SK-MEL-5 (cell line): Measurements from ENCODE around the gene CELF2. TPM values are rescaled to one million over a fixed set of nuclear protein-coding genes. Genes with fewer than 3 reads are reported as not detected.
"Not testable (repeated sequence)": the region's sequence is repeated elsewhere in the genome, so short reads cannot be mapped to it uniquely, and the experiment has no call there.

ENCODE experiments used
- DNase-seq: peaks from one replicate; pipeline ENCODE4 v3.0.0-alpha.2; 2016; ENCODE audit warnings: low read depth, low spot score
- in situ Hi-C: cut with HindIII; loops from 2 replicates; pipeline ENCODE4 v1.10.0; 2016; ENCODE audit warnings: low sequenced_read_pairs, high pct_unique_total_duplicates, low pct_unique_long_range_greater_than_20kb
- total RNA-seq: library from RNA; depleted of rRNA; stranded (reverse); fragments of >200 nt; shearing (Covaris generic); gene quantifications from 2 replicates; pipeline ENCODE4 v1.2.3, GENCODE V29; 2014

CELF2 gene
- total RNA-seq, 1 experiment from 2014 or later, result 8.1 TPM

DNA sequence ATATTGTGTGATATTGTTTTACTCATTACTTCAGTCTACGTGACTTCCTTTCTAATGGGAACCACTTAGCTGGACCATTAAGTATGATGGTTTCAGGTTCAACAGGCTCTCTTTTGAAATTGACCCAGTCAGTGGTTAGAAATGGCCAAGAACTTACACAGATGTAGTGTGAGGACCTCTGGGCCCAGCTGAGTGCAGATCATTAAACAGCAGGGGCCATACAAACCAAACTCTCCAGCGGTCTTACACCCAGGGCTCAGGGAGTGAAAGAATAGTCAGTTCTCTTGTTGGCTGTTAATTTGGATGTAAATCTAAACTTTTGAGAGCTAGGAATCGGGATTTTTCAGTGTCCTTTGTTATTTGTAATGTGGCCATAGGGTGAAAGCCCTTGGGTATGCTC, 107.3 kb downstream of the CELF2 start:
- in situ Hi-C loops, result no loop called here
- DNase-seq, result no peak

- in situ Hi-C loops, DNase-seq: not testable (repeated sequence)
Observed at GRCh38 chr10:11127017-11127416, 109.3 kb downstream of the CELF2 start.

DNA sequence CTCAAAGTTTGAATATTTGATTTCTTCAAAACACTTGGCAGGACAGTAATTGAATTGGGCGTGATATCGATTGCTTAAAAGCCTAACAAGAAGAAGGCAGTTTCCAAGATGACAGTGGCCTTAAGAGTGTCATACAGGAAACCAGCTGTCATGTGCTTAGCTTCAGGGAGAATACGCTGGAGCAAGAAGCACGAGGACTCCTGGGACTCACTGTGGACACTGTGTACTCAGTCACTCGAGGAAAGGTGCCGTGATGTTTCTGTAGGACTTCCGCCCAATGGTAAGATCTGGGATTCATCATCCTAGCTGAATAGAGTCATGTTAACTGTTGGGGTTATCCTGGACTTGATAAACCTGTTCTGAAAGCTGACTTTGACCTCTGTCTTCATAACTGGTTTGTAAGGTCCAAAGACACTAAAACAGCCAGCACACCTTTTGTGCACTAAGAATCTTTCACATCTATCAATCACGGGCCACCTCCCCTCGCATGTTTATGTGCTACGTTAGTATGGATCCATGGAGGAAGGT, 113.5 kb downstream of the CELF2 start:
- DNase-seq, result no peak
- in situ Hi-C loops, result no loop called here

DNA sequence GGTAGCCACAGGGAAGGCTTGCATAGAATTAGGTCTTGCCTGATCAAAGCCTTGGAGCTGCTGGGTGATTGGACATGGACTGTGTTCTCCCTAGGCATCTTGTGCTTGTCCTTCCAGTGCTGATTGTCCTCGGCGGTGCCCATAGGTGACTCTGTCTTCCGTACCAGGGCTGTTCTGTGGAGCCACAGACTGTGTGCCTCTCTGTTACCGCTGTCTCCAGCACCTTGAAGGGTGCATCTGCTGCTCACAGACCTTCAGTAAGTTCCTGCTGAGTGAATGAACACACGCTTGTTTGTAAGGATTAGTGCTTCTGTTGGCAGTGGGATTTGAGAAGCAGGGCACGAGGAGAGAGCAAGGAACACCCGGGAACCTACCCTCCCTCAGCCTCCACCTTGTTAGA, 116.7 kb downstream of the CELF2 start:
- no peak for DNase-seq
- in situ Hi-C loops, result no loop called here

GRCh38 chr10:11135709-11136108, 118.0 kb downstream of the CELF2 start:
- in situ Hi-C loops, result no loop called here
- no peak for DNase-seq

DNA sequence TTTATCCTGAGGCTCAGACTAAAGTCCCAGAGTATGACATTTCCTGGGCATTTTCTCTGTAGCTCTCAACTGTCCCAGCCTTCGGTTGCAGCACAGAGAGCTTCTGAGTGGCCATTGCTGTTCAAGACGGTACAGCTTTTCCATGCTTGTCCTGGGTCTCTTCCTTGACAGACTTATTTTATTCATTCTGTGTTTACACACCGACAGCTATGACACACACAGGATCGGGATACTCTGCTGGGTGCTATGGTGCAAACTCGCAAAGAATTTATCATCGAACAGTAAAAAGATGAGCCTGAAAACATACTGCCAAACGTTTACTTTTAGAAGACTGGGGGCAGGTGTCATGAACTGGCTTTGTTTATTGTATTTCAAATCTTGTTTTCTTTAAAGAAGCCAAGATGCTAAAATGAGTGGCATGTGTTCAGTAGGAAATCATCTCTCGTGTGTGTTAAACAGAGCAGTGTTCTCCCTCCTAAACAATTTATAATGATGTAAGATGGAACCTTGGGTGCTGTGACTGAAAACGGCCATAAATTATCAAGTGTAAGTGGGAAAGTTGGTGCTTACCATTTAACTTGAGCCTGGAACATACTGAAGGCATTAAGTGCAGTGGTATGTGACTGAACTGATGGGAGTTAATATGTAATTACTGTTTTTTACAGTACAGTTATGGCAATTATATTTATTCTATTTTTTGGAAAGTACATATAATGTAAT, 120.8 kb downstream of the CELF2 start:
- no peak for DNase-seq
- in situ Hi-C loops, result no loop called here

- in situ Hi-C loops, result no loop called here
Observed at GRCh38 chr10:11140963-11141362, 123.3 kb downstream of the CELF2 start.

GRCh38 chr10:11141571-11142091, 124.0 kb downstream of the CELF2 start:
- no peak for DNase-seq
- in situ Hi-C loops, result no loop called here

More at GRCh38 chr10:11140963-11141362, 123.3 kb downstream of the CELF2 start:
- DNase-seq, result no peak

GRCh38 chr10:11142777-11143176, 125.1 kb downstream of the CELF2 start:
- in situ Hi-C loops, result no loop called here
- no peak for DNase-seq

DNA sequence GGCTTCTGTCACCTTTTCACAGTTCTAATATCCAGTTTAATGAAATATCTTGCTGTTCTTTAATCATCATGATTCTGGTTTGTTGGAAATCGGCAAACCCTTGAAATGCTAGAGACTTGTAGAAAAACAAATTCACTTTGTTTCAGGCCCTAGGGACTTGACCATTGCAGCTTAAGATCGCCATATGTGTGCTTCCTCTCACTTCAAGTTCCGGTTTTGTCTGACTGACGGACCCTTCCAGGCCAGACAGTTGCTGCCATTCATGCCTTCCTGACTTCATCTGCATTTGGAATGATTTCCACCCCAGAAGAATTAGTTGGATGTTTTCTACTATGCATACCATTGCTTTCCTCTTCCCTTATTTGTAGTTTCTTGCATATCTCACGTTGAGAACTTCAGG, 125.6 kb downstream of the CELF2 start:
- in situ Hi-C loops, result no loop called here
- DNase-seq, result no peak

DNA sequence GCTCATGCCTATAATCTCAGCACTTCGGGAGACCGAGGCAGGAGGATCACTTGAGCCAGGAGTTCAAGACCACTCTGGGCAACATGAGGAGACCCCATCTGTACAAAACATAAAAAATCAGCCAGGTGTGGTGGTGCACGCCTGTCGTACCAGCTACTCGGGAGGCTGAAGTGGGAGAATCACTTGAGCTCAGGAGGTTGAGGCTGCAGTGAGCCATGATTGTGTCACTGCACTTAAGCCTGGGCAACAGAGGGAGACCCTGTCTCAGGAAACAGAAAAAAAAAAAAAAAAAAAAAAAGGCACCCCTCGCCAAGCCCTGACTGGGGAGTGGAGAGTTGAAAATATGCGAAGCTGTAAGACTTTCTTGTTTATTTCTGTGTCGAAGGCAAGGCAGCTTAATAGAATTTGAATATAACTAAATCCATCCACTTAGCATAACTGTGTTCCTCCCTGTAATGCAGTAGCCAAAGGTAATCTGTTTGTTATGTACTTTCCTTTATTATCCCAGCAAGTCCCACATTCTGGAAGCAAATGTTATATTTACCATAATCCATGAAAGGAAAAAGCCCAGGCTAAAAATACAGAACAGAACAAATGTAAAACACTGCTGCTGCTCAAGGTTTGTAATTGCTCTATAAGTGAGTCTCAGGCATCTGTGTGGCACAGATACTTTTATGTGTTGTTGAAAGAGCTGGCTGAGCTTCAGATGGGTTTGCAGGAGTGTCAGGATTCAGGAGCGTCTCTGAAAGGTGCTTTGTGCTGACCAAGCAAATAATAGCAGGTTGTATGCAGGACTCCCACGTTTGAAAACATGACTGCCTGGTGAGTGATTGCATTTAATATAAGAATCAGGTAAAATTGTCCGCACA, 127.2 kb downstream of the CELF2 start:
- no peak for DNase-seq
- in situ Hi-C loops, result no loop called here

DNA sequence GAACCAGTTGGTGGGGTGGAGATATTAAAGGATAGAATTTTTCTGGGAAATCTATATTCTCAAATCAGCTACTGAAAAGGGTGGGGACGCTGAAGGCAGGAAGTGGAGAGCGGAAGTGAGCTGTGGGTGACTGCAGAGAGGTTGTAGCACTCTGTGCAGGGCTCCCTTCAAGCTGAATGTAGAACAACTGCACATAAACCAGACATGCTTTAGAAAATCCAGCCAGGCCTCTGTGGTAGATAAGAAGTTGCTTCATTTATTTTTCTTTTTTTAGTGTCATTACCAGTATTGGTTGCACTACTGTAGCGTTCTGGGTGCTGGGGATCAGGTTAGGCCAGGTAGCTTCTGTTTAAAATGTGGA, 127.8 kb downstream of the CELF2 start:
- DNase-seq, result no peak
- in situ Hi-C loops, result no loop called here

- in situ Hi-C loops, result no loop called here
- DNase-seq, result no peak
Observed at GRCh38 chr10:11146402-11147171, 128.9 kb downstream of the CELF2 start.

DNA sequence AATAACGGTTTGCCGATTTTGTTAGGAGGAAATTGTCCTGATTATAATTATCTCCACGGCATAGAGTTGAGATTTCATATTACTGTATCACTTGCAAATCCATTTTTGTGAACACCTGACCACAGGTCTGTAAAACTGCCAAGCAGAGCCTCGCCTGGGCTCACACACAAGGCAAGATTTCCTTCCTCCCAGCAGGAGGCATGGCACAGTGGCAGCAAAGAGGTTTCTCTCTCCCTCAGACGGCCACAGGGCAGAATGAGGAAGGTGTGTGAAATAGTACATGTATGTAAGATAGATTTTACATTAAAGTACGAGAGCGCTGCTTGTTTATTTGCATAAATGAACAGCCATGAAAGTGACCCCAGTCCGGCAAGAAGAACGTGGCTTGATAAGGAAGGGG, 130.1 kb downstream of the CELF2 start:
- no peak for DNase-seq
- in situ Hi-C loops, result no loop called here

DNA sequence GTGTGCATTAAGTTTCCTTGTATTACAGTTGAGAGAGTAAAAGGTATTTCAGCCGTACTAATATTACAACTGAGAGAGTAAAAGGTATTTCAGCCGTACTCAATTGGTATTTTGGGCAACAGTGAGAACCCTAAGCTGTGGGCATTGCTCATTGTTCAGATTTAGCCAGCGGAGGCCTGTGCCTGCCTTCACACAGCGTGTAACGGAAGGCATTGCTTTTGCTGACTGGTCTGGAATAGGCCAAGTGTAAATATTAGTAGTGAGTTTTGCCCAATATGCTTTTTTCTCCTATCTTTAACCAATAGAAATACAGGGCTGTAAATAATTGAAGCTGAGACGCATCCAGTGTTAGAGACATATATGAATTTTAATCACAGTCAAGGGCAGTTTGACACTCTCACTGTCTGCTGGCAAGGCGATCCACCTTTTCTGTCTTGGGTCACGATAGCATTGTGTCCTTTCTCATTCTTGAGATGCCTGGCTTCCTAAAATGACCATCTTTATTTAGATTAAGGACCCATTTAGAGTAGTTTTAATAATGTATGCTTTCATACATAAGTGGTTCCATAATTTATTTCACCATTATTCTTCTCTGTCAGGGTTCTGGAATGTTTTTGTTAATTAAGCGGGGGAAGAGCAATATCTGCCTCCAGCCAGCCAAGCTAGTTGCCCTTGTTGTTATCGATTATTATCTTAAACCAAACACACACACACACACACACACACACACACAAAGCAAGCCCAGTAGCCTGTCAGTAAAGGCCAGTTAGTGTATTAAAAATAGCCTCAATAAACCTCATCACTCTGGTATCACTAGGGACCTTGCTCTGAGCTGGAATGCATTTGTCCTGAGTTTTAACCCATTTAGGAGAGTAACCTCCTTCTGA, 130.7 kb downstream of the CELF2 start:
- DNase-seq, result no peak
- in situ Hi-C loops, result no loop called here

DNA sequence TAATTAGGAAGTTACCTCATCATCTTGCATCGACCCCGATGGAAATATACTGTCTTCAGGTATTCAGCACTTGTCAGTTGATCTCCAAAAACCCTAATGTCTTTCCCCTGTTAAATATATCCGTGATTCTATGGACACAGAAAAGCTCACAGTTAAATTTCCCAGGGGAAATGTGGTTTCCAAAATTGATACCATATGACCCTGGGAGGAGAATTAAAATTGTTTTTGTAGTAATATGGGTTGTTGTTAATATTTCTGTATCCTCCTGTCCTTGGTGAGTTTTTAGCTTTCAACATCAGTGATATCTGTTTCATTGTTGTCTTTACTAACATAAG, 132.1 kb downstream of the CELF2 start:
- no peak for DNase-seq
- in situ Hi-C loops, result no loop called here

GRCh38 chr10:11150231-11150731, 132.6 kb downstream of the CELF2 start:
- in situ Hi-C loops, result no loop called here
- DNase-seq, result no peak
